ENCODE data around the gene RWDD3.

The RWDD3 gene

DNA sequence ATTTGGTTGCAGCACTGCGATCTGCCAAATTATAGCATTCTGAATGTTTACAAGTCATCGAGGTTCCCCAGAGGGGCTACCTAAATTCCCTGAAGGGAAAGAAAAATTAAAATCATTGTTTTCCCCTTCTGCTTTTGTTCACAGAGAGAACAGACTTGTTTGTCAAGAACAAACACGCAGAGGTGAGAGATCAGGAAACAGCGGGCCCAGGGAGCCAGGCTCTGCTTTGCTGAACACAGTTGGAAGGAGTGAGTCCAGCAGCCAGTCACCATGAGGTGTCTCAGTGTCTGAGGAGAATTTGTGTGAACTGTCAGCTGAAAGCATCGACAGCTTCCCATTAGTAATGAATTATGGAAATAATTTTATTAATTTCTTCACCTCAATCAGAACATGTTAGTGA, 52.5 kb downstream of the RWDD3 start:
- no peak for DNase-seq

GRCh38 chr1:95287081-95287480, 53.1 kb downstream of the RWDD3 start:
- DNase-seq = no peak

- no peak for DNase-seq
Observed at GRCh38 chr1:95287825-95288224, 53.8 kb downstream of the RWDD3 start.

Measured in activated CD8-positive, alpha-beta memory T cell treated with anti-CD3 and anti-CD28 coated beads for 24 hours (primary cell).